NB4 (cell line): ENCODE results near the gene CST6.

Experiments used
- CTCF ChIP-seq: IDR thresholded peaks from one replicate; pipeline ENCODE4 v1.5.1; 2012; ENCODE audit warnings: low read depth, low read length
- MAX ChIP-seq: IDR thresholded peaks from 2 replicates; pipeline ENCODE4 v1.6.1; 2011; ENCODE audit warnings: low read depth, low read length
- POLR2A ChIP-seq: IDR thresholded peaks from 2 replicates; pipeline ENCODE4 v1.6.1; 2011; ENCODE audit warnings: mild to moderate bottlenecking; ENCODE audit not compliant: insufficient read length; ENCODE audit errors: extremely low read depth

GRCh38 chr11:66046901-66047300 lies 35.1 kb downstream of the CST6 start:
- no peak for TF ChIP-seq CTCF
- TF ChIP-seq MAX, result no peak
- no peak for TF ChIP-seq POLR2A
